HFF-Myc (cell line): ENCODE results near the gene TMEM62.
"Not testable (repeated sequence)": the region's sequence is repeated elsewhere in the genome, so short reads cannot be mapped to it uniquely, and the experiment has no call there.

Experiments
- DNase-seq: peaks from one replicate; pipeline ENCODE4 v3.0.0-alpha.2; 2011; ENCODE audit warnings: low read depth; ENCODE audit errors: extremely low read depth
- H3K4me3 ChIP-seq: replicated peaks from 2 replicates; pipeline ENCODE4 v1.5.1; 2011; ENCODE audit warnings: low read depth, mild to moderate bottlenecking, control low read depth, low read length
- CTCF ChIP-seq: IDR thresholded peaks from 2 replicates; pipeline ENCODE4 v1.5.1; 2012; ENCODE audit warnings: mild to moderate bottlenecking, low read depth, low read length, control low read depth; ENCODE audit errors: missing control alignments

Gene TMEM62

GRCh38 chr15:43190178-43190577, 56.8 kb downstream of the TMEM62 start:
- no peak overlapping the region for H3K4me3 ChIP-seq
- DNase-seq = no peak
- no peak for TF ChIP-seq CTCF

GRCh38 chr15:43193710-43194109, 60.3 kb downstream of the TMEM62 start:
- DNase-seq = no peak
- no peak overlapping the region for H3K4me3 ChIP-seq
- no peak for TF ChIP-seq CTCF

- no peak for DNase-seq
- H3K4me3 ChIP-seq = no peak overlapping the region
- TF ChIP-seq CTCF = no peak
Measured at GRCh38 chr15:43194795-43195194, 61.4 kb downstream of the TMEM62 start.

- DNase-seq = no peak
- TF ChIP-seq CTCF = no peak
- H3K4me3 ChIP-seq = no peak overlapping the region
Measured at GRCh38 chr15:43196760-43197548, 63.6 kb downstream of the TMEM62 start.

DNA sequence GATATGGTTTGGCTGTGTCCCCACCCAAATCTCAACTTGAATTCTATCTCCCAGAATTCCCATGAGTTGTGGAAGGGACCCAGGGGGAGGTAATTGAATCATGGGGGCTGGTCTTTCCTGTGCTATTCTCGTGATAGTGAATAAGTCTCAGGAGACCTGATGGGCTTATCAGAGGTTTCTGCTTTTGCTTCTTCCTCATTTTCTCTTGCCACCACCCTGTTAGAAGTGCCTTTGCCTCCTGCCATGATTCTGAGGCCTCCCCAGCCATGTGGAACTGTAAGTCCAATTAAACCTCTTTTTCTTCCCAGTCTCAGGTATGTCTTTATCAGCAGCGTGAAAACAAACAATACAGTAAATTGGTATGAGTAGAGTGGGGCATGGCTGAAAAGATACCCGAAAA, 64.4 kb downstream of the TMEM62 start:
- not testable (repeated sequence) for H3K4me3 ChIP-seq, DNase-seq

DNA sequence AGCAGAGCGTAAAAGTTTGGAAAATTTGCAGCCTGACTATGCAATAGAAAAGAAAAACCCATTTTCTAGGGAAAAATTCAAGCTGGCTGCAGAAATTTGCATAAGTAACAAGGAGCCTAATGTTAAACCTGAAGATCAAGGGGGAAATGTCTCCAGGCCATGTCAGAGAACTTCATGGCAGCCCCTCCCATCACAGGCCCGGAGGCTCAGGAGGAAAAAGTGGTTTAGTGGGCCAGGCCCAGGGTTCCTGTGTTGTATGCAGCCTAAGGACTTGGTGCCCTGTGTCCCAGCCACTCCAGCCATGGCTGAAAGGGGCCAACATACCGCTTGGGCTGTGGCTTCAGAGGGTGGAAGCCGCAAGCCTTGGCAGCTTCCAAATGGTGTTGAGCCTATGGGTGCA, 65.2 kb downstream of the TMEM62 start:
- not testable (repeated sequence) for DNase-seq, H3K4me3 ChIP-seq

DNA sequence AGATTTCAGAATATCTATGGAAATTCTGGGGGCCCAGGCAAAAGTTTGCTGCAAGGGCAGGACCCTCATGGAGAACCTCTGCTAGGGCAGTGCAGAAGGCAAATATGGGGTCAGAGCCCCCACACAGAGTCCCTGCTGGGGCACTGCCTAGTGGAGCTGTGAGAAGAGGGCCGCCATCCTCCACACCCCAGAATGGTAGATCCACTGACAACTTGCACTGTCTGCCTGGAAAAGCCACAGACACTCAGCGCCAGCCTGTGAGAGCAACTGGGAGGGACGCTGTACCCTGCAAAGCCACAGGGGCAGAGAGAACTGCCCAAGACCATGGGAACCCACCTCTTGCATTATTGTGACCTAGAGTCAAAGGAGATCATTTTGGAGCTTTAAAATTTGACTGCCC, 65.6 kb downstream of the TMEM62 start:
- DNase-seq = no peak
- TF ChIP-seq CTCF = no peak
- H3K4me3 ChIP-seq = no peak overlapping the region

DNA sequence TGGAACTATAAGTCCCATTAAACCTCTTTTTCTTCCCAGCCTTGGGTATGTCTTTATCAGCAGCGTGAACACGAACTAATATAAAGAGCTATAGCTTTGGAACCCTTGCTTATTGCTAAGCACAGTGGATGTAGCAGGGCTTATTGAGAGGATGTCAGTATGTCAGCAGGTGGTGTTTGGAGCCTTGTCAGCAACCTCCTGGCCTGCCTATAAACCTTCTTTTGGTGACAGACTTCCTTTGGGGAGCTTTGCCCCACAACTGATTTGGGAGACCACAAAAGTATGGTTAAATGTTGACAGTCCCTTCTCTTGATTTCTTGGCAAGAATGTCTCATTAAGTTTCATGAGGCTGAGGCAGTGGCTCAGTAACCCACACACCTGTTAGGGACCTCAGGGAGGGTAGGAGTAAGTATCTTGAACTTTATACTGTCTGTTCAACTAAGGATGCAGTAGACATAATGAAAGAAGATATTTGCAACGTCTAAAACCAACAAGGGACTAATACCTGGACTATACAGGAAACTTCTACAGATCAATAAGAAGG, 66.6 kb downstream of the TMEM62 start:
- TF ChIP-seq CTCF = no peak
- no peak for DNase-seq
- H3K4me3 ChIP-seq = no peak overlapping the region
